Parathyroid adenoma (tissue), 2 donors: ENCODE data around the gene UBE2D3.

Source experiments
- H2AFZ ChIP-seq: fragments of 300-600 bp; sonication (generic); one replicate; pipeline ENCODE4 v1.7.0; 2017; ENCODE audit warnings: antibody characterized with exemption, mild to moderate bottlenecking
- H3K27ac ChIP-seq: fragments of 300-600 bp; sonication (generic); one replicate; pipeline ENCODE4 v1.7.0; 2017
- H3K27me3 ChIP-seq: fragments of 300-600 bp; sonication (generic); one replicate; pipeline ENCODE4 v1.7.0; 2017; ENCODE audit warnings: low read length; ENCODE audit not compliant: control insufficient read depth, insufficient read depth
- H3K36me3 ChIP-seq: fragments of 300-600 bp; sonication (generic); one replicate; pipeline ENCODE4 v1.7.0; 2017; ENCODE audit warnings: low read length; ENCODE audit not compliant: control insufficient read depth, insufficient read depth
- H3K4me1 ChIP-seq: fragments of 300-600 bp; sonication (generic); one replicate; pipeline ENCODE4 v1.7.0; 2017; ENCODE audit warnings: control low read depth
- H3K4me2 ChIP-seq: fragments of 300-600 bp; sonication (generic); one replicate; pipeline ENCODE4 v1.7.0; 2017; ENCODE audit warnings: low read length
- H3K4me3 ChIP-seq: fragments of 300-600 bp; sonication (generic); one replicate; pipeline ENCODE4 v1.7.0; 2017; ENCODE audit warnings: low read depth, low read length
- H3K79me2 ChIP-seq: fragments of 300-600 bp; sonication (generic); one replicate; pipeline ENCODE4 v1.7.0; 2017; ENCODE audit warnings: control low read depth
- H3K9ac ChIP-seq: fragments of 300-600 bp; sonication (generic); one replicate; pipeline ENCODE4 v1.7.0; 2017; ENCODE audit warnings: mild to moderate bottlenecking
- H3K9me3 ChIP-seq: fragments of 300-600 bp; sonication (generic); one replicate; pipeline ENCODE4 v1.7.0; 2017; ENCODE audit warnings: low read length; ENCODE audit not compliant: control insufficient read depth
- CTCF ChIP-seq: fragments of 300-600 bp; sonication (generic); IDR thresholded peaks from one replicate; pipeline ENCODE4 v1.7.0; 2017; ENCODE audit warnings: antibody characterized with exemption, mild to moderate bottlenecking
- donor health status: primary hyperparathyroidism.

UBE2D3 gene

GRCh38 chr4:102826105-102826889, 1.1 kb downstream of the UBE2D3 start:
- Histone ChIP-seq H2AFZ (peak overlapping the region; percentile 92), H3K4me2 (peak overlapping the region; percentile 96), H3K27ac (peak overlapping the region; percentile 100), H3K9me3 (no peaks in the 10 kb centered on the region), H3K9ac (peak overlapping the region; percentile 95), H3K79me2 (peaks cover 26% of the 10 kb centered on the region), H3K4me1 (peaks cover 2% of the 10 kb centered on the region), H3K4me3 (peak overlapping the region; percentile 95), H3K36me3 (no peaks in the 10 kb centered on the region), H3K27me3 (no peaks in the 10 kb centered on the region)
- no peak for TF ChIP-seq CTCF

GRCh38 chr4:102825261-102826091, 1.9 kb downstream of the UBE2D3 start:
- H3K27me3 ChIP-seq = no peaks in the 10 kb centered on the region
- H3K9ac ChIP-seq = no peak overlapping the region
- peaks cover 26% of the 10 kb centered on the region for H3K79me2 ChIP-seq
- H3K4me3 ChIP-seq = peak overlapping the region; percentile 95
- no peak overlapping the region for H2AFZ ChIP-seq
- no peak for TF ChIP-seq CTCF
- no peaks in the 10 kb centered on the region for H3K9me3 ChIP-seq
- H3K4me1 ChIP-seq = peaks cover 4% of the 10 kb centered on the region
- H3K27ac ChIP-seq = peak overlapping the region; percentile 100
- H3K4me2 ChIP-seq = peak overlapping the region; percentile 96
- no peaks in the 10 kb centered on the region for H3K36me3 ChIP-seq

GRCh38 chr4:102824398-102824797, 3.0 kb downstream of the UBE2D3 start:
- peaks cover 26% of the 10 kb centered on the region for H3K79me2 ChIP-seq
- no peak overlapping the region for H3K27ac ChIP-seq
- peaks cover 10% of the 10 kb centered on the region for H3K4me1 ChIP-seq
- H3K9me3 ChIP-seq = no peaks in the 10 kb centered on the region
- no peaks in the 10 kb centered on the region for H3K36me3 ChIP-seq
- H3K9ac ChIP-seq = no peak overlapping the region
- no peak for TF ChIP-seq CTCF
- no peaks in the 10 kb centered on the region for H3K27me3 ChIP-seq
- no peak overlapping the region for H2AFZ ChIP-seq
- peak overlapping the region; percentile 95 for H3K4me3 ChIP-seq
- H3K4me2 ChIP-seq = peak overlapping the region; percentile 96

GRCh38 chr4:102823897-102824296, 3.5 kb downstream of the UBE2D3 start:
- H3K27ac ChIP-seq = no peak overlapping the region
- H3K4me1 ChIP-seq = peaks cover 9% of the 10 kb centered on the region
- TF ChIP-seq CTCF = no peak

More at GRCh38 chr4:102823897-102824296, 3.5 kb downstream of the UBE2D3 start:
- no peak overlapping the region for H3K9ac ChIP-seq
- no peaks in the 10 kb centered on the region for H3K27me3 ChIP-seq
- H3K36me3 ChIP-seq = no peaks in the 10 kb centered on the region
- H3K4me2 ChIP-seq = peak overlapping the region; percentile 96
- H3K79me2 ChIP-seq = peaks cover 25% of the 10 kb centered on the region
- no peak overlapping the region for H2AFZ ChIP-seq
- H3K4me3 ChIP-seq = peak overlapping the region; percentile 95
- no peaks in the 10 kb centered on the region for H3K9me3 ChIP-seq
